Measurements from ENCODE around the gene CTU2. TPM values are rescaled to one million over a fixed set of nuclear protein-coding genes. Genes with fewer than 3 reads are reported as not detected.

The CTU2 gene
- total RNA-seq (10 to 100 TPM in 4 of 7 donors, 1 to 10 TPM in 3; 7.2 to 28.2 (median 11.7) TPM), polyA plus RNA-seq (10 to 100 TPM; 16.6 to 24.5 (median 16.8) TPM)
- long read RNA-seq, donor 1, partial matches to known transcripts: 12 of 14 reads
- long read RNA-seq, donor 1, other reads (novel, unspliced or antisense): 0 of 14 reads
- long read RNA-seq, donor 2, partial matches to known transcripts: 0 of 4 reads
- long read RNA-seq, donor 2, other reads (novel, unspliced or antisense): 0 of 4 reads

- WGBS, 5 donors: 0% methylated on average over 17 to 86 of the region's 86 CpGs
Observed at GRCh38 chr16:88706229-88706964, at the start of gene CTU2, which contains the start of gene RNF166. CTU2 (plus strand) TSS chr16:88706503; CDS start chr16:88706531, 28 bp downstream. RNF166 (minus strand) TSS chr16:88706408; CDS start chr16:88706325, 83 bp downstream.

GRCh38 chr16:88657371-88657770 lies 48.9 kb upstream of the CTU2 start:
- intact Hi-C loops (cut with DNase I; ENCODE audit: low total_unique reads): loop anchor here (10.0 kb wide), 1 partner anchor 47 kb away; the partner anchor contains the start of genes CTU2 and RNF166
- no peak for DNase-seq
- H3K27me3 ChIP-seq (replicated peaks in 1 of 7): no peaks in the 10 kb centered on the region
- H3K36me3 ChIP-seq: peaks cover 0 to 67% (median 30%) of the 10 kb centered on the region in 6 donors
- no peaks in the 10 kb centered on the region for H3K9me3 ChIP-seq
- peaks cover 6 to 37% (median 17%) of the 10 kb centered on the region in 6 donors for H3K4me1 ChIP-seq
- TF ChIP-seq CTCF (IDR thresholded peaks at IDR 0.05 in 8 of 11, conservative IDR thresholded peaks at IDR 0.05 in 3 of 11) (no peak), POLR2A (IDR thresholded peaks at IDR 0.05) (no peak), POLR2AphosphoS5 (IDR thresholded peaks at IDR 0.05) (peak in 1 of 3 donors; percentile 30)
- WGBS, 5 donors: 91 to 93% (median 92%) methylated on average over 14 to 19 of the region's 19 CpGs
- H3K4me3 ChIP-seq: no peak overlapping the region
- no peak overlapping the region for H3K27ac ChIP-seq

More at GRCh38 chr16:88706229-88706964, at the start of gene CTU2, which contains the start of gene RNF166:
- intact Hi-C loops (cut with DNase I; ENCODE audit: low total_unique reads): loop anchor here (10.0 kb wide), 2 partner anchors 52 to 132 kb away; partner anchors contain the start of genes CYBA and ZC3H18
- H3K4me3 ChIP-seq: peak within 1 kb of the TSS; percentile 85 to 99 (median 89)
- H3K27ac ChIP-seq: peak within 1 kb of the TSS; percentile 77 to 98 (median 94)
- peaks cover 48 to 77% (median 62%) of the 10 kb centered on the region in 6 donors for H3K4me1 ChIP-seq
- H3K27me3 ChIP-seq (replicated peaks in 1 of 7): no peaks in the 10 kb centered on the region
- peak in 2 of 3 donors; percentile 81 to 96 for TF ChIP-seq POLR2A (IDR thresholded peaks at IDR 0.05)
- peak in 3 of 11 experiments; percentile 5 to 13 (median 11) for TF ChIP-seq CTCF (IDR thresholded peaks at IDR 0.05 in 8 of 11, conservative IDR thresholded peaks at IDR 0.05 in 3 of 11)
- peak; percentile 92 to 95 (median 94) for TF ChIP-seq POLR2AphosphoS5 (IDR thresholded peaks at IDR 0.05)
- peaks cover 0 to 23% (median 0%) of the 10 kb centered on the region in 6 donors for H3K36me3 ChIP-seq
- H3K9me3 ChIP-seq: no peaks in the 10 kb centered on the region
- peak; percentile 98 for DNase-seq

GRCh38 chr16:88658714-88659113 lies 47.6 kb upstream of the CTU2 start:
- Histone ChIP-seq H3K36me3 (peaks cover 0 to 55% (median 30%) of the 10 kb centered on the region in 6 donors), H3K9me3 (no peaks in the 10 kb centered on the region), H3K4me3 (no peak overlapping the region), H3K4me1 (peaks cover 6 to 32% (median 16%) of the 10 kb centered on the region in 6 donors), H3K27me3 (replicated peaks in 1 of 7) (no peaks in the 10 kb centered on the region), H3K27ac (no peak overlapping the region)
- intact Hi-C loops (cut with DNase I; ENCODE audit: low total_unique reads): loop anchor here (10.0 kb wide), 1 partner anchor 46 kb away; the partner anchor contains the start of genes CTU2 and RNF166
- WGBS, 5 donors: 90 to 98% (median 92%) methylated on average over 15 of the region's 15 CpGs
- DNase-seq: no peak
- TF ChIP-seq CTCF (IDR thresholded peaks at IDR 0.05 in 8 of 11, conservative IDR thresholded peaks at IDR 0.05 in 3 of 11) (no peak), POLR2AphosphoS5 (IDR thresholded peaks at IDR 0.05) (no peak), POLR2A (IDR thresholded peaks at IDR 0.05) (no peak)

All from spleen (tissue), 13 donors.